ENCODE data around the gene CABLES2.

GRCh38 chr20:62437927-62438326 lies 30.8 kb upstream of the CABLES2 start:
- TF ChIP-seq CTCF (IDR thresholded peaks at IDR 0.05; ENCODE audit: low read length), result no peak
- no peak for TF ChIP-seq EZH2 (IDR thresholded peaks at IDR 0.05; ENCODE audit: borderline replicate concordance, low read length)

Data from OCI-LY1 (cell line).